ENCODE measurements around the gene DCAF10.
"Not testable (repeated sequence)": the region's sequence is repeated elsewhere in the genome, so short reads cannot be mapped to it uniquely, and the experiment has no call there.

Gene DCAF10

GRCh38 chr9:37792122-37792521 lies 8.5 kb upstream of the DCAF10 start:
- no peak for DNase-seq

DNA sequence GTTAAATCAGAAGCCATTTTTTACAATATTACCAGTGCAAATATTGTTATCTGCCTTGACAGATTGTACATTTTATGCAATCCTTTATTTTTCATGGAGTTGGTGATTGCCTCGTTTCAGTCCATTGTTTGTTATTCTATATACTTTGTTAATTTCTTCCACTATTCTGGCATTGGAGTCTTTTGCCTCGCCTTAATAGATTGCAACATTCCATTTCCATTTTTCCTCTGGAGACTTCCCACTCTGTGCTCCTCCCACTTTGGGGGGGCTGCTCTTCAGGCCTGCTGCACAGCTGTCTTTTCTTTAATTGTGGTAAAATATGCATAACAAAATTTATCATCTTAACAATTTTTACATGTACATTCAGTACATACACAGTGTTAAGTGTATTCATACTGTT lies 4.4 kb upstream of the DCAF10 start:
- DNase-seq, result no peak

DNA sequence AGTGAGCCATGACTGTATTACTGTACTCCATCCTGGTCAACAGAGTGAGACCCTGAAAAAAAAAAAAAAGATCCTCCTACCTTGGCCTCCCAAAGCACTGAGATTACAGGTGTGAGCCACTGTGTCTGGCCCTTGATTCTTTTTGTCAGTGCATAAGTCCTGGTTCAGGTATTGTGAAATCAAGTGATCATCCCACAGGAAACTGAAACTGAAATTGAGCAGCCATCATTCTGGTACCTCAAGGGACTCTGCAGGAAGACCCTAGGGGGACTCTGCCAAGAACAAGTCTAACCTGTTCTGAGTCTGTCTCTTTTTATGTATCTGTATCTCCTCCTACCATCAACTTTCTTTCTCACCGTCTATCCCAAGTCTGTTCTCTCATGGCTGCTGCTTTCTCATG lies 1.9 kb upstream of the DCAF10 start:
- DNase-seq, result no peak

DNA sequence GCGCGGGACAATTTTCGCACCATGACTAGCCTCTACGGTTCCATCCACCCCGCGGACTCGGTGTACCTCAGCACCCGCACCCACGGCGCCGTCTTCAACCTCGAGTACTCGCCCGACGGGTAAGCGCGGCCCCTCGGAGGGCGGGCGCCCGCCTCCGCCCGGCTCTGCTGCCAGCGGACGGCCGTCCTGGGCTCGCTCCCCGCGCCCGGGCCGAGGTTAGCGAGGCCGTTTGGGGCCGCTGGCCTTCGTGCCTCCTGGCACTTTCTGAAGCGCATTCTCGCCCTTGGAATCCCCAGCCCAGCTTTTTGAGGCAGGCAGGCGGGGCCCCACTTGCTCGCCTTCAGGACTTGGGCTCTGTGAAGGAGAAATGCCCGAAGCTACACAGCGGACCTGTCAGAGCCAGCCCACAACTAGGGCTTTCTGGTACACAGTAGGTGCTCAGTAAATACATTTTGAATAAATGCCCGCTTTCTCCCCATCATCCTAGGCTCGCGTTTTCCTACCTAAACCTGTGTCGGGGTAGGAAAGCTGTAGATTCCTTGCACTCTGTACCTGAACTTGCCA lies 772 bp downstream of the DCAF10 start:
- DNase-seq, result no peak

DNA sequence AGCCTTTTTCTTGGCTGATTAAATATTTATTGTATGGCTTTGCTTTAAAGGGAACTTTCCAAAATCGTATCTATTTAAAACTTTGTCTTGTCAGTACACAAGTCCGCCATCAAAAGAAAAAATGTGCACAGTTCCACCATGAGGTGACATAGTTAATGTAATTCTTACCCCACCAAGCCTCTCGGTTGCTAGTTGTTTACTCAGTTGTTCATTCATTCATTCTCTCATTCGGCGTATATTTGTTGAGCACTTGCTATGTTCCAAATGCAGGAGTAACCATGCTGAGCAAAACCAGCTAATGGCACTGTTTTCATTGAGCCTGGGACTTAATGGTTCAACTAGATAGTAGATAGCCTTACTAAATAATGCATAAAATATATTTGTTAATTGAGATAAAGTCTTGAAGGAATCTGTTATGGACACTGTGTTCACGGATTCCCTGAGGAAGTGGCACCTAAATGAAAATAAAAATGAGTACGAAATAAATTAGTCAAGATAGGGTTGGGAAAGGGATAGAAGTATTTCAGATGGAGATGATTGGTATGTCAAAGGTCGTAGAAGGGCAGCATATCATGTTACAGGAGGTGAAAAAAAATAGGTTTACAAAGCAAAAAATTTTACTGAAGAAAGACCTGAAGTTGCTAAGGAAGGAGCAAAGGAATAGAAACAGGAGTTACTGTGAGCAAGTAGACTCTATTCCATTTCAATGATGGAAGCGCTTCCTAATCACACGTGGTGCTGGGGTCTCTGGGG lies 1.5 kb downstream of the DCAF10 start:
- no peak for DNase-seq

- DNase-seq, result no peak
Observed at GRCh38 chr9:37806271-37806670, 5.7 kb downstream of the DCAF10 start.

DNA sequence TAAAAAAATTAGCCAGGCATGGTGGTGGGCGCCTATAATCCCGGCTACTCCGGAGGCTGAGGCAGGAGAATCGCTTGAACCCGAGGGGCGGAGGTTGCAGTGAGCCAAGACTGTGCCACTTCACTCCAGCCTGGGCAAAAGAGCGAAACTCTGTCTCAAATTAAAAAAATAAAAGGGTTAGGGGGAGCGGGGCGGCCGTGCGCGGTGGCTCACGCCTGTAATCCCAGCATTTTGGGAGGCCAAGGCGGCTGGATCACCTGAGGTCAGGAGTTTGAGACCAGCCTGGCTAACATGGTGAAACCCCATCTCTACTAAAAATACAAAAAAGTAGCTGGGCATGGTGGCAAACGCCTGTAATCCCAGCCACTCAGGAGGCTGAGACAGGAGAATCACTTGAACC lies 9.1 kb downstream of the DCAF10 start:
- DNase-seq, result not testable (repeated sequence)

- DNase-seq, result no peak
Observed at GRCh38 chr9:37811906-37812476, 11.4 kb downstream of the DCAF10 start.

- no peak for DNase-seq
Observed at GRCh38 chr9:37812773-37813379, 12.3 kb downstream of the DCAF10 start.

GRCh38 chr9:37818849-37819248 lies 18.3 kb downstream of the DCAF10 start:
- no peak for DNase-seq

DNA sequence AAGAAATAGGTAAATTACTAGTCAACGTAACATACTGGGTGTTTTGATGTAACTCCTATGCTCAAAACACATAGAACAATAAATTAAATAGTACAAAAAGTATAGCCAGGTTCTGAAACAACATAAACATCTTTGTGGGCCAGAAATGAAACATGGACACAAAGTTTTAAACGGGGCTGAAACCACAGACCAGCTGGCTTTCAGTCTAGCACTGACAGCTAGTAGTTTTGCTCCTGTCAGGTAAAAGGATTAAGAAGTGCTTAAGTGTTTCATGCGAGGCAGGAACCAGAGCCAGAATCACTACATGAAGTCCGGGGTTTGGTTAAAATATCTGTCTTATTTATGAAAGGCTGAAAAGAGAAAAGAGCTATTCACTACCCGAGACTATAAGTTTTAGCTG lies 19.5 kb downstream of the DCAF10 start:
- no peak for DNase-seq

- DNase-seq, result not testable (repeated sequence)
Observed at GRCh38 chr9:37825174-37825573, 24.6 kb downstream of the DCAF10 start.

GRCh38 chr9:37827483-37828165 lies 27.0 kb downstream of the DCAF10 start:
- no peak for DNase-seq

GRCh38 chr9:37835821-37836220 lies 35.2 kb downstream of the DCAF10 start:
- DNase-seq, result no peak

- DNase-seq, result no peak
Observed at GRCh38 chr9:37836386-37836785, 35.8 kb downstream of the DCAF10 start.

DNA sequence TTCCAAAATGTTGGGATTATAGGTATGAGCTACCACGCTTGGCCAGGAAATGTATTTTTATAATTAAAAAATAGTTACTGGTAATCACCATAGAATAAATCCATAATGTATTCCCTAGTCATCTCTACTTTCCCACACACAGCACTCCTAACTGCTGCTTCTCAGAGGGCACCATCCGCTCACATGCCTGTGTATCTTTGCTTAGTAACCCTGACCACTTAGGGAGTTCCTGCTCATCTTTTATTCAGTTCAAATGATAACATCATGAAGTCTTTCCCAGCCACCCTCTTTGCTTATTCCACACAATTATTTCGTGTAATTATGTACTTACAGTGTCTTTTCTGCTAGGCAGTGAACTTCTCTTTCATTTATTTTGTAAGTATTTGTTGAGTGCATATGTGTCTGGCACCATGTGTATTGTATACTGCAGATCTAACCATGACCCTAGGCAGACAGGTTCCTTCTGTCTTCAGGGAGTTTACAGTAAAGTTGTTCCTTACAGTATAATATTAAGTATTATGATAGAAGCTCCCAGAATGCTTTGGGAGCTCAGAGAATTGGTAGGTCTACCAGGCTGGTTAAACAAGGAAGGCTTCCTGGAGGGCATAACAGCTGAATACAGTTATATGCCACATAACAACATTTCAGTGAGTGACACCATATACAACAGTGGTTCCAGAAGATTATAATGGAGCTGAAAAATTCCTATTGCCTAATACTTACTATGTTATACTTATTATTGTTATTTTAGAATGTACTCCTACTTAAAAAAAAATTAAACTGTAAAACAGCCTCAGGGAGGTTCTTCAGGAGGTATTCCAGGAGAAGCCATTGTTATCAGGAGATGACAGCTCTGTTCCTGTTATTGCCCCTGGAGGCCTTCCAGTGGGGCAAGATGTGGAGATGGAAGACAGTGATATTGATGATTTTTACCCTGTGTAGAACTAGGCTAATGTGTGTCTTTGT lies 39.2 kb downstream of the DCAF10 start:
- DNase-seq, result no peak

DNA sequence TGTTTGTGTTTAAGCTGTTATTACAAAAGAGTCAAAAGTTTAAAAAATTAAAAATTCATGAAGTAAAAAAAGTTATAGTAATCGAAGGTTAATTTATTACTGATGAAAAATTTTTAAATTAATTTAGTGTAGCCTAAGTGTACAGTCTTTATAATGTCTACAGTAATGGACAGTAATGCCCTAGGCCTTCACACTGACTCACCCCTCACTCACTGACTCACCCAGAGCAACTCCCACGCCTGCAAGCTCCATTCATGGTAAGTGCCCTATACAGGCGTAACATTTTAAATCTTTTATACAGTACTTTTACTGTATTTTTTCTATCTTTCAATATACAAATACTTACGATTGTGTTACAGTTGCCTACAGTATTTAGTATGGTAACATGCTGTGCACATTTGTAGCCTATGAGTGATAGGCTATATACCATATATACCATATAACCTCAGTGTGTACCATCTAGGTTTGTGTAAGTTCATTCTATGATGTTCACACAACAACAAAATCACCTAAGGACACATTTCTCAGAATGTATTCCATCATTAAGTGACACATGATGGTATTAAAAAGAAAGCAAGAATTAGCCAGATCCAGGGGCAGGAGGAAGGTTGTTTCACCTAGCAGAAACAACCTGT lies 40.1 kb downstream of the DCAF10 start:
- DNase-seq, result peak; percentile 64

DNA sequence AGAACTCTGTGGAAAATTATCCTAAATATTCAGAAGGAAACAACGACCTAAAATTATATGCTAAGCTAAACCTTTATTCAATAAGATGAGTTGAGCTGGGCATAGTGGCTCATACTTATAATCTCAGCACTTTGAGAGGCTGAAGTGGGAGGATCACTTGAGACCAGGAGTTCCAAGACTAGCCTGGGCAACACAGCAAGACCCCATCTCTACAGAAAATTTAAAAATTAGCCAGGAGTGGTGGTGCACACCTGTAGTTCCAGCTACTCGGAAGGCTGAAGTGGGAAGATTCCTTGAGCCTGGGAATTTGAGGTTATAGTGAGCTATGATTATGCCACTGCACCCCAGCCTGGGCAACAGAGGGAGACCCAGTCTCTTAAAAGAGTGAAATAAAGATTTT lies 51.6 kb downstream of the DCAF10 start:
- DNase-seq, result no peak

DNA sequence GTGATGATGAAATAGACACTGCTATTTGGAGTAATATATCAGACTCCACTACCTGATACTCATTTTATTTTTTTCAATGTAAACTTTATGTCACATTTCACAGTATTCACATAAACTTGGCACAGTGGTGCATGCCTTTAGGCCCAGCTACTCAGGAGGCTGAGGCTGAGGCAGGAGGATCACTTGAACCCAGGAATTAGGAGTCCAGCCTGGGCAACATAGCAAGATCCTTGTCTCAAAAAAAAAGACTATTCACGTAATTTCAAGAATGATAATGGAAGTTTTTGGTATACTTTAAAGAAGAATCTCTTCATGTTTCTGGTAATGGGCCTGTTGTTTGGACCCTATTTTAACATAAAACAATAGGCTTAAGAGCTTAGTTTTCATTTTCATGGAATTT lies 56.0 kb downstream of the DCAF10 start:
- no peak for DNase-seq

DNA sequence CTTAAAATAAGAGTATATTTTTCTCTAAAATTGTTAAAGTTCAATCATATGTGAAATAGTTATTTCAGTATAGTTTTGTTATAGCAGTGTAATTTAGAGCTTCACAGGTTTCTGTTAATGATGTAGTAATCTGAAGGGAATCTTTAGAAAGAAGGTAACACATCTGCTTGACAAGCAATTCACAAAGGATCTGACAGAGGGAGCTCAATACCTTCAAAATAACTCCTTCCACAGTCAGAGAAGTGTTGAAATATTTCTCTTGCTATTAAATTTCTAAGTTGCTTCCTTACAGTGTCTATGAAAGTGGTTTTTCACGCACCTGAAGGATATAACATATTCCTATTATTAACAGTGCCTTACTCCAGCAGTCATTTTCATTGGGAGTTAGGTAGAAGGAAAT lies 58.4 kb downstream of the DCAF10 start:
- no peak for DNase-seq

DNA sequence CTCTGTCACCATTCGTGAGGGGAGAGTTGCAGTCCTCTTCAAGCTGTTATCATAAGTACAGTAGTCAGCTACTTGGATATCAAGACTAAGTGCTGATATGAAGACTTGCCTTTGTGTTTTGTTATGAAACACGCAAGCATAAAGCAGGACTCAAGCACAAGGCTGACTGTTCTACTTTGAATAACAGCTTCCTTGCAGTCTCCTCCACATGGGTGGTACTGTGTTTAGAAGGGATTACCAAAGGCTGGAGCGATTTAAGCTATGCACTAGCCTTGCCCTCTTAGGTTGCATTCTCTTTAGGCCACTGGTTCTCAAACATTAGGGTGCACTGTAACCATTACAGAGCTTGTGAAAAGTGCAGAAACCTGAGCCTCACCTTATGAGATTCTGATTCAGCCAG lies 61.9 kb downstream of the DCAF10 start:
- DNase-seq, result no peak
